ENCODE results near the gene KCNMA1.

DNA sequence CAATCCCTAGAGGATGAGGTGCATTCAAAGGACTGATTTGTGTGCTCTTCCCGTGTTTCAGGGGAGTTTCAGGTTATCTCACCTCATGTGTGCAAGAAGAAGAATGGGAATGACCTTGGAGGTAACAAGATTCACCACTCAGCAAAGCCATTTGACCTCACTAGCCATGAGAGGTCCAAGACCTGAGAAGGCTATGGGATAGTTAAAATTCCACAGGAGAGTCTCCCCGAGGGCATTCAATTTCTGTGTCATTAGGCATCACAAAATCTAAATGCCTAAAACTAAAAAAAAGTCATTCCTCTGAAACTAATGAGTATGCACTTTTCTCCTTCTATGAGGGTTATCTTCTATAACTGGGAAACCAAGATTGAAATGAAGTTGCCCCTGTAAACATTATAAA, 433.4 kb downstream of the KCNMA1 start:
- TF ChIP-seq ELF1 (IDR thresholded peaks at IDR 0.05) = no peak
- TF ChIP-seq RXRA (IDR thresholded peaks at IDR 0.05; ENCODE audit: borderline replicate concordance, low read depth) = no peak
- no peak for TF ChIP-seq POLR2AphosphoS5 (IDR thresholded peaks at IDR 0.05; ENCODE audit: low read depth, low read length)
- TF ChIP-seq, protein P1, sequence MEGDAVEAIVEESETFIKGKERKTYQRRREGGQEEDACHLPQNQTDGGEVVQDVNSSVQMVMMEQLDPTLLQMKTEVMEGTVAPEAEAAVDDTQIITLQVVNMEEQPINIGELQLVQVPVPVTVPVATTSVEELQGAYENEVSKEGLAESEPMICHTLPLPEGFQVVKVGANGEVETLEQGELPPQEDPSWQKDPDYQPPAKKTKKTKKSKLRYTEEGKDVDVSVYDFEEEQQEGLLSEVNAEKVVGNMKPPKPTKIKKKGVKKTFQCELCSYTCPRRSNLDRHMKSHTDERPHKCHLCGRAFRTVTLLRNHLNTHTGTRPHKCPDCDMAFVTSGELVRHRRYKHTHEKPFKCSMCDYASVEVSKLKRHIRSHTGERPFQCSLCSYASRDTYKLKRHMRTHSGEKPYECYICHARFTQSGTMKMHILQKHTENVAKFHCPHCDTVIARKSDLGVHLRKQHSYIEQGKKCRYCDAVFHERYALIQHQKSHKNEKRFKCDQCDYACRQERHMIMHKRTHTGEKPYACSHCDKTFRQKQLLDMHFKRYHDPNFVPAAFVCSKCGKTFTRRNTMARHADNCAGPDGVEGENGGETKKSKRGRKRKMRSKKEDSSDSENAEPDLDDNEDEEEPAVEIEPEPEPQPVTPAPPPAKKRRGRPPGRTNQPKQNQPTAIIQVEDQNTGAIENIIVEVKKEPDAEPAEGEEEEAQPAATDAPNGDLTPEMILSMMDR (IDR thresholded peaks at IDR 0.05) = no peak
- TF ChIP-seq MXI1 (IDR thresholded peaks at IDR 0.05; ENCODE audit: low read depth, low read length) = no peak
- TF ChIP-seq, protein P2, sequence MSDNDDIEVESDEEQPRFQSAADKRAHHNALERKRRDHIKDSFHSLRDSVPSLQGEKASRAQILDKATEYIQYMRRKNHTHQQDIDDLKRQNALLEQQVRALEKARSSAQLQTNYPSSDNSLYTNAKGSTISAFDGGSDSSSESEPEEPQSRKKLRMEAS (IDR thresholded peaks at IDR 0.05; ENCODE audit: low read depth) = no peak
- TF ChIP-seq, protein P3, sequence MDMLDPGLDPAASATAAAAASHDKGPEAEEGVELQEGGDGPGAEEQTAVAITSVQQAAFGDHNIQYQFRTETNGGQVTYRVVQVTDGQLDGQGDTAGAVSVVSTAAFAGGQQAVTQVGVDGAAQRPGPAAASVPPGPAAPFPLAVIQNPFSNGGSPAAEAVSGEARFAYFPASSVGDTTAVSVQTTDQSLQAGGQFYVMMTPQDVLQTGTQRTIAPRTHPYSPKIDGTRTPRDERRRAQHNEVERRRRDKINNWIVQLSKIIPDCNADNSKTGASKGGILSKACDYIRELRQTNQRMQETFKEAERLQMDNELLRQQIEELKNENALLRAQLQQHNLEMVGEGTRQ (IDR thresholded peaks at IDR 0.05; ENCODE audit: borderline replicate concordance, low read depth, low read length) = no peak
- no peak for TF ChIP-seq CHD2 (IDR thresholded peaks at IDR 0.05; ENCODE audit: low read length, partially characterized antibody)
- TF ChIP-seq SMC3 (IDR thresholded peaks at IDR 0.05; ENCODE audit: low read depth, low read length) = no peak

Data from SK-N-SH (cell line).